K562 (cell line): ENCODE data around the gene CDKL5. TPM values are rescaled to one million over a fixed set of nuclear protein-coding genes. Genes with fewer than 3 reads are reported as not detected.

Experiments
- ATAC-seq: fragments of 200-7000 bp; cut with Tn5 transposase; 3 replicates; pipeline ENCODE4 v1.9.1; 2020; ENCODE audit warnings: moderate library complexity
- BruUV-seq: library from RNA; stranded (reverse); fragments of 400-500 nt; replicated peaks from 2 replicates; lab custom pipeline; 2021; lab: Mats Ljungman, UMichigan
- CTCF ChIA-PET: fragments of 300-600 bp; formaldehyde crosslinking; extraction: SDS; loops from one replicate; lab custom pipeline; 2021; ENCODE audit warnings: low intra/inter-chr PET ratio; lab: Yijun Ruan, JAX
- POLR2A ChIA-PET: fragments of 300-600, 350-650 bp; sonication (Branson Sonifier 250); formaldehyde crosslinking; extraction: SDS; loops from one replicate; lab custom pipeline; 2021; ENCODE audit warnings: antibody characterized with exemption, inconsistent platforms; lab: Yijun Ruan, JAX
- DNase-seq, 4 experiments: peaks; one replicate each; pipeline versions ENCODE4 v3.0.0 to v3.0.0-alpha.2; 2011 to 2018; ENCODE audit warnings: low spot score in 3 of 4, mixed read lengths in 3 of 4; ENCODE audit errors: extremely low read depth in 1 of 4
- FAIRE-seq: peaks from 2 replicates; lab custom pipeline; 2011; peaks lifted over from hg19 to GRCh38; lab: Jason Lieb, UNC
- H2AFZ ChIP-seq: 2 replicates; pipeline ENCODE4 v1.6.0; 2011; ENCODE audit warnings: low read depth, low read length, control low read depth, inconsistent platforms
- H3K27ac ChIP-seq: fragments of 200-600 bp; 3 replicates; pipeline ENCODE4 v1.8.0; 2011; ENCODE audit warnings: low read depth, mild to moderate bottlenecking, control low read depth, inconsistent platforms, low read length, moderate library complexity, mixed read lengths; ENCODE audit errors: extremely low read depth
- H3K27me3 ChIP-seq, 2 experiments: fragments of 300-600 bp in 1 of 2; 2 replicates in 1 of 2; 3 replicates in 1 of 2; pipeline versions ENCODE4 v1.6.0 to v1.8.0; 2011; ENCODE audit warnings: inconsistent platforms in 2 of 2, low read length in 2 of 2, mild to moderate bottlenecking in 1 of 2, mixed read lengths in 1 of 2, moderate library complexity in 1 of 2; ENCODE audit not compliant: control insufficient read depth in 2 of 2, insufficient read depth in 2 of 2
- H3K36me3 ChIP-seq: fragments of 300-600 bp; 3 replicates; pipeline ENCODE4 v1.8.0; 2011; ENCODE audit warnings: mild to moderate bottlenecking, low read length, inconsistent platforms; ENCODE audit not compliant: control insufficient read depth, insufficient read depth
- H3K4me1 ChIP-seq, 2 experiments: fragments of 200-600 bp in 1 of 2; replicated peaks in 1 of 2; 2 replicates in 1 of 2; 3 replicates in 1 of 2; pipeline versions ENCODE4 v1.5.1 to v1.8.0; 2011; ENCODE audit warnings: inconsistent platforms in 2 of 2, low read length in 2 of 2, mild to moderate bottlenecking in 1 of 2, mixed read lengths in 1 of 2, moderate library complexity in 1 of 2; ENCODE audit not compliant: control insufficient read depth in 2 of 2, insufficient read depth in 2 of 2
- H3K4me2 ChIP-seq: 2 replicates; pipeline ENCODE4 v1.6.1; 2011; ENCODE audit warnings: low read length, control low read depth, inconsistent platforms, mixed read lengths; ENCODE audit not compliant: insufficient read depth
- H3K4me3 ChIP-seq: fragments of 200-600 bp; sonication (generic), shearing (Covaris generic); 2 replicates; pipeline ENCODE4 v1.5.1; 2016; ENCODE audit warnings: control low read depth, inconsistent platforms
- H3K79me2 ChIP-seq: fragments of 200-600 bp; 3 replicates; pipeline ENCODE4 v1.8.0; 2011; ENCODE audit warnings: low read length, inconsistent platforms; ENCODE audit not compliant: control insufficient read depth, insufficient read depth
- H3K9ac ChIP-seq, 2 experiments: 2 replicates each; pipeline versions ENCODE4 v1.6.0 to v1.6.1; 2011; ENCODE audit warnings: low read depth in 2 of 2, low read length in 2 of 2, control low read depth in 1 of 2, inconsistent platforms in 1 of 2, mild to moderate bottlenecking in 1 of 2, mixed read lengths in 1 of 2; ENCODE audit not compliant: insufficient read depth in 1 of 2
- H3K9me1 ChIP-seq: one replicate; pipeline ENCODE4 v1.6.0; 2011; ENCODE audit warnings: inconsistent platforms, mild to moderate bottlenecking, low read length, moderate library complexity; ENCODE audit not compliant: control insufficient read depth, insufficient read depth
- H3K9me3 ChIP-seq: replicated peaks from 2 replicates; pipeline ENCODE4 v1.5.1; 2011; ENCODE audit warnings: low read depth, low read length, inconsistent platforms; ENCODE audit not compliant: control insufficient read depth, insufficient read depth
- H4K20me1 ChIP-seq: replicated peaks from 2 replicates; pipeline ENCODE4 v1.6.1; 2011; ENCODE audit warnings: low read length, inconsistent platforms, mixed read lengths; ENCODE audit not compliant: control insufficient read depth, insufficient read depth
- BRF1 ChIP-seq: IDR thresholded peaks from 3 replicates; pipeline ENCODE4 v1.6.1; 2011; ENCODE audit warnings: borderline replicate concordance, mild to moderate bottlenecking; ENCODE audit not compliant: insufficient read length; ENCODE audit errors: extremely low read depth
- CHD1 ChIP-seq: fragments of 200-600 bp; sonication (generic); IDR thresholded peaks from one replicate; pipeline ENCODE4 v1.6.1; 2012; ENCODE audit warnings: mild to moderate bottlenecking, moderate library complexity, low read length, inconsistent platforms
- CLOCK ChIP-seq: fragments of 250-450 bp; sonication (Bioruptor Pico); IDR thresholded peaks from 2 replicates; pipeline ENCODE4 v1.4.0; 2020; ENCODE audit warnings: mild to moderate bottlenecking, moderate library complexity, borderline replicate concordance
- ELK1 ChIP-seq: sonication (generic); formaldehyde crosslinking; IDR thresholded peaks from 2 replicates; pipeline ENCODE4 v1.8.1; 2022; ENCODE audit warnings: missing genetic modification reagents
- HDAC2 ChIP-seq: fragments of 450-650 bp; IDR thresholded peaks from 2 replicates; pipeline ENCODE4 v1.6.1; 2016; ENCODE audit warnings: mild to moderate bottlenecking
- HNRNPUL1 ChIP-seq: fragments of 200-400 bp; formaldehyde crosslinking; IDR thresholded peaks from 2 replicates; pipeline ENCODE4 v1.6.1; 2017; ENCODE audit warnings: low read length
- MITF ChIP-seq: IDR thresholded peaks from 2 replicates; pipeline ENCODE4 v1.6.1; 2014; ENCODE audit warnings: antibody characterized with exemption
- MYNN ChIP-seq, 2 experiments: sonication (generic); formaldehyde crosslinking in 1 of 2; IDR thresholded peaks; 2 replicates each; pipeline versions ENCODE4 v1.5.0 to v1.6.1; 2016 to 2020; ENCODE audit warnings: antibody characterized with exemption in 1 of 2, missing genetic modification reagents in 1 of 2
- NR3C1 ChIP-seq: sonication (generic); formaldehyde crosslinking; IDR thresholded peaks from 2 replicates; pipeline ENCODE4 v1.8.1; 2022; ENCODE audit warnings: missing genetic modification reagents
- PCBP1 ChIP-seq: fragments of 200-400 bp; formaldehyde crosslinking; IDR thresholded peaks from 2 replicates; pipeline ENCODE4 v1.6.1; 2018; ENCODE audit warnings: mild to moderate bottlenecking, low read depth, low read length; ENCODE audit not compliant: poor library complexity, severe bottlenecking
- PRMT5 ChIP-seq: sonication (generic); formaldehyde crosslinking; IDR thresholded peaks from 2 replicates; pipeline ENCODE4 v1.5.0; 2020; ENCODE audit warnings: missing genetic modification reagents
- RBM15 ChIP-seq: fragments of 200-400 bp; formaldehyde crosslinking; IDR thresholded peaks from 2 replicates; pipeline ENCODE4 v1.6.1; 2018; ENCODE audit warnings: mild to moderate bottlenecking, low read length, moderate library complexity; ENCODE audit not compliant: insufficient read depth
- ZBED1 ChIP-seq: IDR thresholded peaks from 2 replicates; pipeline ENCODE4 v1.6.1; 2014
- ZBTB9 ChIP-seq: fragments of 450-650 bp; formaldehyde crosslinking; IDR thresholded peaks from 2 replicates; pipeline ENCODE4 v1.4.0; 2020; ENCODE audit warnings: mild to moderate bottlenecking, moderate library complexity
- ZNF277 ChIP-seq: fragments of 250-450 bp; sonication (Bioruptor Pico); IDR thresholded peaks from 2 replicates; pipeline ENCODE4 v1.8.0; 2022; ENCODE audit warnings: inconsistent platforms, mild to moderate bottlenecking, moderate library complexity, borderline replicate concordance
- ZNF75A ChIP-seq: fragments of 450-650 bp; formaldehyde crosslinking; IDR thresholded peaks from 2 replicates; pipeline ENCODE4 v1.4.0; 2020; ENCODE audit warnings: mild to moderate bottlenecking
- WGBS: fragments of 100-300 bp; shearing (Covaris generic); methylation state at CpG from one replicate; pipeline ENCODE4 v1.1.6; 2016; ENCODE audit warnings: low coverage, mixed read lengths; ENCODE audit not compliant: insufficient coverage; ENCODE audit errors: missing lambda C conversion rate; 5-methylcytosine and 5-hydroxymethylcytosine counted together
- in situ Hi-C: fragments of 300-500 bp; cut with MboI; formaldehyde crosslinking; loops from 4 replicates; pipeline ENCODE4 v1.15.0; 2018; ENCODE audit warnings: inconsistent platforms, mixed read lengths
- intact Hi-C: fragments of 100-400 bp; cut with micrococcal nuclease; formaldehyde crosslinking; loops from 2 replicates; pipeline ENCODE4 v1.14.2; 2022
- polyA plus RNA-seq, 8 experiments: library from polyadenylated mRNA; depleted of rRNA in 4 of 8; stranded (reverse) in 5 of 8; unstranded in 3 of 8; fragments of >200 nt; fragmentation: Nextera tagmentation in 2 of 8; fragmentation: Illumina TruSeq in 1 of 8; extraction: Ambion mirVana in 2 of 8; extraction: Trizol in 1 of 8; gene quantifications; 2 replicates each; pipeline versions ENCODE4 v1.2.1 to v1.2.3, GENCODE V29; 2011 to 2014; ENCODE audit warnings: inconsistent platforms in 1 of 8, missing spikeins in 1 of 8
- total RNA-seq, 7 experiments: library from RNA; depleted of rRNA in 6 of 7; stranded (reverse); fragments of >200 nt in 6 of 7; fragmentation: Illumina TruSeq in 2 of 7; extraction: Trizol in 2 of 7; gene quantifications; 2 replicates each; pipeline versions ENCODE4 v1.2.1 to v1.2.3, GENCODE V29; 2011 to 2021; ENCODE audit warnings: low replicate concordance in 1 of 7

The CDKL5 gene
- total and polyA plus RNA-seq, 9 of the 15 experiments (the other 6 are each of a cell fraction or from before 2014, with no cell fraction given) = under 0.01 to 0.21 (median 0.04) TPM

- ATAC-seq (no peak), FAIRE-seq (no peak), DNase-seq (no peak)
- ChIA-PET POLR2A (no interaction called here), CTCF (no interaction called here)
- H3K9ac ChIP-seq = no peak overlapping the region
- in situ Hi-C loops = no loop called here
- BruUV-seq = no TSS peak
- no peaks in the 10 kb centered on the region for H3K9me3 ChIP-seq
- H3K9me1 ChIP-seq = no peaks in the 10 kb centered on the region
- no peaks in the 10 kb centered on the region for H4K20me1 ChIP-seq
- H3K27ac ChIP-seq = no peak overlapping the region
- H3K36me3 ChIP-seq = no peaks in the 10 kb centered on the region
- WGBS = 0% methylated on average over 1 of the region's 1 CpG
- H2AFZ ChIP-seq = no peak overlapping the region
- H3K27me3 ChIP-seq = no peaks in the 10 kb centered on the region; a peak in 1 of 5 replicates
- H3K79me2 ChIP-seq = no peaks in the 10 kb centered on the region
- no peak overlapping the region for H3K4me3 ChIP-seq
- intact Hi-C loops = no loop called here
- H3K4me1 ChIP-seq = no peaks in the 10 kb centered on the region
- no peak overlapping the region for H3K4me2 ChIP-seq
- no peak for TF ChIP-seq MITF
- no peak for TF ChIP-seq MYNN (IDR thresholded peaks at IDR 0.05)
- TF ChIP-seq MYNN (CRISPR knock-in tag; IDR thresholded peaks at IDR 0.05) = no peak
- no peak for TF ChIP-seq ZNF75A (CRISPR knock-in tag)
- TF ChIP-seq ZBTB9 (CRISPR knock-in tag) = no peak
- no peak for TF ChIP-seq ZNF277
- TF ChIP-seq HNRNPUL1 = no peak
- no peak for TF ChIP-seq RBM15
- TF ChIP-seq ELK1 (CRISPR knock-in tag) = no peak
- TF ChIP-seq NR3C1 = no peak
- no peak for TF ChIP-seq BRF1
- no peak for TF ChIP-seq HDAC2
- TF ChIP-seq CHD1 = no peak
- no peak for TF ChIP-seq PCBP1
- TF ChIP-seq CLOCK (CRISPR knock-in tag) = no peak
- TF ChIP-seq ZBED1 = no peak
- no peak for TF ChIP-seq PRMT5
These were observed 132.5 kb downstream of the CDKL5 start for GRCh38 chrX:18557879-18558278.
